GM12878 (cell line): ENCODE measurements around the gene KCTD19. TPM values are rescaled to one million over a fixed set of nuclear protein-coding genes. Genes with fewer than 3 reads are reported as not detected.
A peak's percentile ranks its signal among the peaks of the same experiment; 100 is the strongest.

Experiments used
- ATAC-seq: fragments of 200-7000 bp; cut with Tn5 transposase; 3 replicates; pipeline ENCODE4 v1.9.1; 2020; ENCODE audit warnings: mild to moderate bottlenecking, moderate library complexity
- BruUV-seq: library from RNA; stranded (reverse); fragments of 400-500 nt; replicated peaks from 2 replicates; lab custom pipeline; 2021; lab: Mats Ljungman, UMichigan
- CTCF ChIA-PET: fragments of 300-600 bp; sonication (Branson Sonifier 250); formaldehyde crosslinking; extraction: SDS; loops from one replicate; lab custom pipeline; 2021; ENCODE audit warnings: inconsistent platforms; lab: Yijun Ruan, JAX
- POLR2A ChIA-PET: fragments of 350-600 bp; formaldehyde crosslinking; extraction: SDS; loops from one replicate; lab custom pipeline; 2021; ENCODE audit warnings: inconsistent platforms; lab: Charles Lee
- RAD21 ChIA-PET: fragments of 300-600 bp; sonication (Branson Sonifier 250); formaldehyde crosslinking; loops from one replicate; lab custom pipeline; 2023; ENCODE audit warnings: antibody characterized with exemption; ENCODE audit not compliant: unreplicated experiment; lab: Charles Lee
- SMC1A ChIA-PET: fragments of 300-600 bp; sonication (Branson Sonifier 250); formaldehyde crosslinking; loops from one replicate; lab custom pipeline; 2023; ENCODE audit not compliant: unreplicated experiment, uncharacterized antibody; lab: Charles Lee
- DNase-seq: peaks from one replicate; pipeline ENCODE4 v3.0.0-alpha.2; 2011; ENCODE audit warnings: low read depth, low spot score
- FAIRE-seq: peaks from 3 replicates; lab custom pipeline; 2011; peaks lifted over from hg19 to GRCh38; lab: Jason Lieb, UNC
- H2AFZ ChIP-seq: 2 replicates; pipeline ENCODE4 v1.6.0; 2011; ENCODE audit warnings: low read depth, low read length, control low read depth; ENCODE audit not compliant: control insufficient read depth
- H3K27ac ChIP-seq: 2 replicates; pipeline ENCODE4 v1.5.1; 2011; ENCODE audit warnings: control low read depth; ENCODE audit not compliant: control insufficient read depth, insufficient read depth
- H3K27me3 ChIP-seq, 2 experiments: replicated peaks in 1 of 2; 2 replicates each; pipeline versions ENCODE4 v1.6.0 to v1.6.1; 2011; ENCODE audit warnings: low read length in 1 of 2; ENCODE audit not compliant: control insufficient read depth in 2 of 2, insufficient read depth in 2 of 2
- H3K36me3 ChIP-seq, 2 experiments: 2 replicates each; pipeline ENCODE4 v1.5.1; 2011; ENCODE audit warnings: low read length in 1 of 2; ENCODE audit not compliant: control insufficient read depth in 2 of 2, insufficient read depth in 2 of 2
- H3K4me1 ChIP-seq: 2 replicates; pipeline ENCODE4 v1.6.1; 2011; ENCODE audit warnings: mild to moderate bottlenecking, low read length, moderate library complexity, mixed read lengths; ENCODE audit not compliant: control insufficient read depth, insufficient read depth
- H3K4me2 ChIP-seq: 2 replicates; pipeline ENCODE4 v1.6.0; 2011; ENCODE audit warnings: control low read depth; ENCODE audit not compliant: control insufficient read depth, insufficient read depth
- H3K4me3 ChIP-seq: fragments of 200-600 bp; sonication (generic); 2 replicates; pipeline ENCODE4 v1.5.1; 2016
- H3K79me2 ChIP-seq: 2 replicates; pipeline ENCODE4 v1.6.0; 2011; ENCODE audit warnings: low read length; ENCODE audit not compliant: control insufficient read depth, insufficient read depth
- H3K9ac ChIP-seq: 2 replicates; pipeline ENCODE4 v1.8.0; 2011; ENCODE audit warnings: low read length, control low read depth, mixed read lengths; ENCODE audit not compliant: control insufficient read depth, insufficient read depth
- H3K9me3 ChIP-seq: replicated peaks from 3 replicates; pipeline ENCODE4 v1.5.1; 2011; ENCODE audit warnings: mild to moderate bottlenecking, low read length; ENCODE audit not compliant: control insufficient read depth, insufficient read depth
- H4K20me1 ChIP-seq: 2 replicates; pipeline ENCODE4 v1.6.0; 2011; ENCODE audit not compliant: control insufficient read depth, insufficient read depth
- BHLHE40 ChIP-seq, 2 experiments: fragments of 450-650 bp in 1 of 2; IDR thresholded peaks; 2 replicates each; pipeline ENCODE4 v1.6.1; 2011 to 2017; ENCODE audit warnings: low read depth in 2 of 2, borderline replicate concordance in 1 of 2, improper control_type of control experiment in 1 of 2, low read length in 1 of 2, mild to moderate bottlenecking in 1 of 2
- CBX3 ChIP-seq: fragments of 200-600 bp; sonication (generic); IDR thresholded peaks from 2 replicates; pipeline ENCODE4 v1.6.1; 2016; ENCODE audit warnings: low read depth, borderline replicate concordance
- CHD4 ChIP-seq: fragments of 200-600 bp; sonication (generic); IDR thresholded peaks from 2 replicates; pipeline ENCODE4 v1.6.1; 2016; ENCODE audit warnings: mild to moderate bottlenecking
- E2F4 ChIP-seq: IDR thresholded peaks from 2 replicates; pipeline ENCODE4 v1.6.1; 2012; ENCODE audit warnings: low read depth, low read length, improper control_type of control experiment
- ELK1 ChIP-seq: IDR thresholded peaks from 2 replicates; pipeline ENCODE4 v1.6.1; 2012; ENCODE audit warnings: low read depth, low read length, improper control_type of control experiment
- IKZF1 ChIP-seq: fragments of 450-650 bp; conservative IDR thresholded peaks from 2 replicates; pipeline ENCODE4 v1.6.1; 2017; ENCODE audit warnings: antibody characterized with exemption, mild to moderate bottlenecking
- KDM1A ChIP-seq: fragments of 200-600 bp; sonication (generic); IDR thresholded peaks from 2 replicates; pipeline ENCODE4 v1.6.1; 2016; ENCODE audit warnings: borderline replicate concordance
- MEF2B ChIP-seq: fragments of 450-650 bp; IDR thresholded peaks from 2 replicates; pipeline ENCODE4 v1.6.1; 2018; ENCODE audit warnings: mild to moderate bottlenecking, moderate library complexity; ENCODE audit not compliant: partially characterized antibody, poor library complexity, severe bottlenecking
- NBN ChIP-seq: fragments of 450-650 bp; IDR thresholded peaks from 2 replicates; pipeline ENCODE4 v1.6.1; 2016
- NR2C2 ChIP-seq: IDR thresholded peaks from 2 replicates; pipeline ENCODE4 v1.6.1; 2011; ENCODE audit warnings: borderline replicate concordance, low read depth; ENCODE audit not compliant: control insufficient read depth, insufficient read length
- PAX8 ChIP-seq: fragments of 450-650 bp; IDR thresholded peaks from 2 replicates; pipeline ENCODE4 v1.6.1; 2017; ENCODE audit warnings: mild to moderate bottlenecking, moderate library complexity
- SIN3A ChIP-seq: IDR thresholded peaks from 2 replicates; pipeline ENCODE4 v1.6.1; 2012; ENCODE audit warnings: low read depth, low read length, improper control_type of control experiment
- SKIL ChIP-seq: fragments of 450-650 bp; IDR thresholded peaks from 2 replicates; pipeline ENCODE4 v1.6.1; 2017; ENCODE audit warnings: mild to moderate bottlenecking, low read depth, inconsistent platforms; ENCODE audit not compliant: poor library complexity, severe bottlenecking
- SMARCA5 ChIP-seq: fragments of 450-650 bp; IDR thresholded peaks from 2 replicates; pipeline ENCODE4 v1.6.1; 2017; ENCODE audit warnings: mild to moderate bottlenecking
- STAT3 ChIP-seq: IDR thresholded peaks from 2 replicates; pipeline ENCODE4 v1.6.1; 2011; ENCODE audit warnings: low read depth, low read length, improper control_type of control experiment
- USF2 ChIP-seq: IDR thresholded peaks from 2 replicates; pipeline ENCODE4 v1.6.1; 2011; ENCODE audit warnings: low read depth, low read length, improper control_type of control experiment, borderline replicate concordance
- ZNF384 ChIP-seq: IDR thresholded peaks from 2 replicates; pipeline ENCODE4 v1.6.1; 2012; ENCODE audit warnings: low read depth, mild to moderate bottlenecking, low read length, improper control_type of control experiment, borderline replicate concordance
- WGBS: methylation state at CpG from one replicate; pipeline ENCODE4 v1.1.6; 2016; ENCODE audit warnings: low lambda C conversion rate; ENCODE audit not compliant: insufficient replicate concordance, insufficient coverage; ENCODE audit errors: missing lambda C conversion rate; 5-methylcytosine and 5-hydroxymethylcytosine counted together
- in situ Hi-C: fragments of 300-500 bp; cut with MboI; formaldehyde crosslinking; loops from 9 replicates; pipeline ENCODE4 v1.14.3; 2018; ENCODE audit warnings: mixed read lengths
- intact Hi-C: fragments of 100-400 bp; cut with micrococcal nuclease; formaldehyde crosslinking; loops from one replicate; pipeline ENCODE4 v1.14.2; 2022; ENCODE audit not compliant: unreplicated experiment
- polyA plus RNA-seq, 11 experiments: library from polyadenylated mRNA; depleted of rRNA in 4 of 11; unstranded in 6 of 11; stranded (reverse) in 5 of 11; fragments of >200 nt; fragmentation: Nextera tagmentation in 4 of 11; fragmentation: Illumina TruSeq in 1 of 11; extraction: Ambion mirVana in 4 of 11; extraction: Trizol in 1 of 11; gene quantifications; 1 replicate in 1 of 11; 2 replicates in 10 of 11; pipeline versions ENCODE4 v1.2.1 to v1.2.3, GENCODE V29; 2011 to 2016; ENCODE audit warnings: inconsistent platforms in 2 of 11, missing spikeins in 2 of 11, low read depth in 1 of 11
- total RNA-seq, 4 experiments: library from RNA; depleted of rRNA in 3 of 4; stranded (reverse); fragments of >200 nt in 3 of 4; fragmentation: Illumina TruSeq in 1 of 4; extraction: Trizol in 1 of 4; gene quantifications; 2 replicates each; pipeline versions ENCODE4 v1.2.1 to v1.2.3, GENCODE V29; 2013 to 2021

KCTD19 gene
- total and polyA plus RNA-seq, 10 of the 15 experiments (the other 5 are each of a cell fraction or from before 2014, with no cell fraction given), result 1.6 to 8.9 (median 3.9) TPM

GRCh38 chr16:67250045-67250327 lies 76.6 kb downstream of the KCTD19 start:
- TF ChIP-seq CBX3, result no peak
- TF ChIP-seq BHLHE40 (IDR thresholded peaks at IDR 0.05; ENCODE audit: borderline replicate concordance in 1 of 2, low read depth in 2 of 2, low read length in 1 of 2), result no peak
- no peak for TF ChIP-seq IKZF1
- no peak for TF ChIP-seq STAT3
- no peak for TF ChIP-seq SMARCA5
- TF ChIP-seq MEF2B, result no peak
- TF ChIP-seq ZNF384, result no peak
- TF ChIP-seq E2F4, result no peak
- TF ChIP-seq CHD4, result no peak
- no peak for TF ChIP-seq ELK1
- TF ChIP-seq SKIL, result no peak
- no peak for TF ChIP-seq NBN
- no peak for TF ChIP-seq PAX8
- TF ChIP-seq SIN3A, result no peak
- no peak for TF ChIP-seq KDM1A
- no peak for TF ChIP-seq NR2C2
- TF ChIP-seq USF2, result no peak
- in situ Hi-C loops, result no loop called here
- no TSS peak for BruUV-seq
- Histone ChIP-seq H3K79me2 (peaks cover 11% of the 10 kb centered on the region), H3K27ac (no peak overlapping the region), H3K4me1 (peaks cover 16% of the 10 kb centered on the region), H3K9ac (no peak overlapping the region), H3K4me3 (no peak overlapping the region), H3K4me2 (peak overlapping the region; percentile 92; the same call in 1 of the 2 replicates), H3K9me3 (no peaks in the 10 kb centered on the region), H3K36me3 (no peaks in the 10 kb centered on the region), H4K20me1 (no peaks in the 10 kb centered on the region), H2AFZ (no peak overlapping the region; the same call in 1 of the 2 replicates), H3K27me3 (no peaks in the 10 kb centered on the region; a peak in 1 of 4 replicates)
- ChIA-PET RAD21 (interaction anchor here (0.9 to 1.9 kb wide), 2 partner anchors 11 to 23 kb away, joined by 4 read pairs; partner anchors contain the start of gene TMEM208), POLR2A (interaction anchor here (0.7 to 1.0 kb wide), 2 partner anchors 75 to 92 kb away, joined by 3 to 4 read pairs; no protein-coding TSS in a partner anchor), SMC1A (interaction anchor here (0.6 to 2.3 kb wide), 3 partner anchors 10 to 105 kb away, joined by 3 to 6 read pairs (median 3); no protein-coding TSS in a partner anchor), CTCF (interaction anchor here (1.1 to 2.4 kb wide), 2 partner anchors 11 to 89 kb away, joined by 4 to 6 read pairs; no protein-coding TSS in a partner anchor)
- DNase-seq (no peak), FAIRE-seq (no peak), ATAC-seq (no peak)
- 58% methylated on average over 4 of the region's 4 CpGs for WGBS
- intact Hi-C loops, result no loop called here
